Bone marrow (tissue), 2 donors: ENCODE results near the gene ALAD.
"Not testable (repeated sequence)": the region's sequence is repeated elsewhere in the genome, so short reads cannot be mapped to it uniquely, and the experiment has no call there.

Experiments
- DNase-seq, 2 donors: peaks; one replicate each; lab custom pipeline; 2025; lab: John Stamatoyannopoulos, UW

Gene ALAD

GRCh38 chr9:113401027-113401792 lies at the start of gene ALAD:
TSS of gene ALAD (minus strand) at chr9:113401284. CDS start at chr9:113393559, 7,725 bp downstream.
- peak; percentile 89 to 96 for DNase-seq

- no peak for DNase-seq
Observed at GRCh38 chr9:113449376-113449775, 48.3 kb upstream of the ALAD start.

- peak in 1 of 2 donors; percentile 16 for DNase-seq
Observed at GRCh38 chr9:113446323-113446740, 45.2 kb upstream of the ALAD start.

- peak in 1 of 2 donors; percentile 21 for DNase-seq
Observed at GRCh38 chr9:113444736-113445135, 43.7 kb upstream of the ALAD start.

GRCh38 chr9:113437716-113438115 lies 36.6 kb upstream of the ALAD start:
- DNase-seq: not testable (repeated sequence)

- DNase-seq: no peak
Observed at GRCh38 chr9:113436728-113437515, 35.8 kb upstream of the ALAD start.

GRCh38 chr9:113431191-113431590 lies 30.1 kb upstream of the ALAD start:
- no peak for DNase-seq

- no peak for DNase-seq
Observed at GRCh38 chr9:113428062-113428615, 27.1 kb upstream of the ALAD start.

- DNase-seq: no peak
Observed at GRCh38 chr9:113427629-113428028, 26.5 kb upstream of the ALAD start.

GRCh38 chr9:113426701-113427100 lies 25.6 kb upstream of the ALAD start:
- DNase-seq: no peak

- no peak for DNase-seq
Observed at GRCh38 chr9:113425072-113425471, 24.0 kb upstream of the ALAD start.

GRCh38 chr9:113421726-113422125 lies 20.6 kb upstream of the ALAD start:
- no peak for DNase-seq

- DNase-seq: no peak
Observed at GRCh38 chr9:113417370-113417769, 16.3 kb upstream of the ALAD start.

- DNase-seq: peak in 1 of 2 donors; percentile 25
Observed at GRCh38 chr9:113416149-113416721, 15.2 kb upstream of the ALAD start.

- DNase-seq: peak; percentile 92 to 99
Observed at GRCh38 chr9:113410207-113410864, 9.3 kb upstream of the ALAD start, which contains the start of the genes C9orf43 and POLE3. TSS of gene C9orf43 (plus strand) at chr9:113410747. CDS start at chr9:113413494, 2,747 bp downstream. TSS of gene POLE3 (minus strand) at chr9:113410675. CDS start at chr9:113410293, 382 bp downstream.

GRCh38 chr9:113409883-113410206 lies 8.8 kb upstream of the ALAD start:
- no peak for DNase-seq

- DNase-seq: no peak
Observed at GRCh38 chr9:113409481-113409880, 8.4 kb upstream of the ALAD start.

- peak; percentile 6 to 52 for DNase-seq
Observed at GRCh38 chr9:113406873-113407511, 5.9 kb upstream of the ALAD start.

- not testable (repeated sequence) for DNase-seq
Observed at GRCh38 chr9:113406353-113406752, 5.3 kb upstream of the ALAD start.

GRCh38 chr9:113403646-113404045 lies 2.6 kb upstream of the ALAD start:
- peak in 1 of 2 donors; percentile 57 for DNase-seq

- no peak for DNase-seq
Observed at GRCh38 chr9:113399646-113400200, 1.4 kb downstream of the ALAD start.
